Panc1 (cell line): ENCODE data around the gene ZC2HC1B. TPM values are rescaled to one million over a fixed set of nuclear protein-coding genes. Genes with fewer than 3 reads are reported as not detected.

ENCODE experiments used
- ATAC-seq: fragments of 200-7000 bp; cut with Tn5 transposase; 2 replicates; pipeline ENCODE4 v1.9.1; 2020; ENCODE audit warnings: mild to moderate bottlenecking, moderate library complexity
- BruUV-seq: library from RNA; stranded (reverse); fragments of 400-500 nt; replicated peaks from 2 replicates; lab custom pipeline; 2021; lab: Mats Ljungman, UMichigan
- CTCF ChIA-PET: fragments of 300-600 bp; sonication (Branson Sonifier 250); formaldehyde crosslinking; loops from one replicate; lab custom pipeline; 2022; ENCODE audit warnings: antibody characterized with exemption; lab: Charles Lee
- POLR2A ChIA-PET: fragments of 300-600 bp; sonication (Branson Sonifier 250); formaldehyde crosslinking; loops from one replicate; lab custom pipeline; 2022; ENCODE audit warnings: antibody characterized with exemption; lab: Charles Lee
- DNase-seq: peaks from one replicate; pipeline ENCODE4 v3.0.0-alpha.2; 2010; ENCODE audit warnings: low read depth, low spot score
- H3K27ac ChIP-seq: 2 replicates; pipeline ENCODE4 v1.5.1; 2011; ENCODE audit warnings: mild to moderate bottlenecking, low read length, inconsistent platforms
- H3K27me3 ChIP-seq: fragments of 200-500 bp; sonication (Bioruptor generic); 2 replicates; pipeline ENCODE4 v1.6.0; 2014; ENCODE audit warnings: low read length, inconsistent platforms; ENCODE audit not compliant: control insufficient read depth, insufficient read depth
- H3K36me3 ChIP-seq: fragments of 200-500 bp; sonication (Bioruptor generic); 2 replicates; pipeline ENCODE4 v1.5.1; 2014; ENCODE audit warnings: inconsistent platforms, mild to moderate bottlenecking, low read length, moderate library complexity; ENCODE audit not compliant: control insufficient read depth, insufficient read depth
- H3K4me1 ChIP-seq: 2 replicates; pipeline ENCODE4 v1.5.1; 2011; ENCODE audit warnings: inconsistent platforms, mild to moderate bottlenecking, low read length, moderate library complexity; ENCODE audit not compliant: control insufficient read depth, insufficient read depth
- H3K4me3 ChIP-seq, 2 experiments: 2 replicates each; pipeline ENCODE4 v1.5.1; 2011 to 2012; ENCODE audit warnings: low read depth in 2 of 2, low read length in 2 of 2, mild to moderate bottlenecking in 2 of 2, inconsistent platforms in 1 of 2, moderate library complexity in 1 of 2
- H3K9me3 ChIP-seq: fragments of 200-500 bp; sonication (Bioruptor generic); 2 replicates; pipeline ENCODE4 v1.5.1; 2014; ENCODE audit warnings: low read depth, mild to moderate bottlenecking, inconsistent platforms, low read length, moderate library complexity; ENCODE audit not compliant: control insufficient read depth, insufficient read depth
- CTCF ChIP-seq: fragments of 450-650 bp; IDR thresholded peaks from 2 replicates; pipeline ENCODE4 v1.5.1; 2017; ENCODE audit warnings: mild to moderate bottlenecking
- POLR2AphosphoS5 ChIP-seq: IDR thresholded peaks from 2 replicates; pipeline ENCODE4 v1.6.1; 2012; ENCODE audit warnings: mild to moderate bottlenecking, low read depth, low read length, moderate library complexity
- REST ChIP-seq, 2 experiments: IDR thresholded peaks; 2 replicates each; pipeline ENCODE4 v1.6.1; 2011 to 2012; ENCODE audit warnings: low read depth in 2 of 2, control low read depth in 1 of 2, low read length in 1 of 2, mild to moderate bottlenecking in 1 of 2, moderate library complexity in 1 of 2; ENCODE audit not compliant: insufficient read depth in 1 of 2
- SIN3A ChIP-seq: IDR thresholded peaks from 2 replicates; pipeline ENCODE4 v1.6.1; 2012; ENCODE audit warnings: low read depth, mild to moderate bottlenecking, low read length, moderate library complexity, borderline replicate concordance; ENCODE audit not compliant: insufficient read depth
- TCF7L2 ChIP-seq: IDR thresholded peaks from 2 replicates; pipeline ENCODE4 v1.6.1; 2011; ENCODE audit warnings: mild to moderate bottlenecking, low read depth, low read length, inconsistent platforms
- in situ Hi-C: cut with HindIII; loops from 2 replicates; pipeline ENCODE4 v1.10.0; 2016; ENCODE audit warnings: low sequenced_read_pairs, low pct_unique_long_range_greater_than_20kb
- intact Hi-C: fragments of 100-400 bp; cut with micrococcal nuclease; formaldehyde crosslinking; loops from one replicate; pipeline ENCODE4 v1.10.0; 2022; ENCODE audit not compliant: unreplicated experiment
- total RNA-seq: library from RNA; stranded (reverse); gene quantifications from one replicate; pipeline ENCODE4 v1.2.1, GENCODE V29; 2021; ENCODE audit not compliant: unreplicated experiment

Gene ZC2HC1B
- total RNA-seq, 1 experiment from 2014 or later: not detected

- ChIA-PET CTCF (no interaction called here), POLR2A (no interaction called here)
- Histone ChIP-seq H3K9me3 (no peaks in the 10 kb centered on the region), H3K4me3 (no peak overlapping the region), H3K27me3 (no peaks in the 10 kb centered on the region), H3K36me3 (no peaks in the 10 kb centered on the region), H3K4me1 (no peaks in the 10 kb centered on the region), H3K27ac (no peak overlapping the region)
- BruUV-seq: no TSS peak
- no peak for TF ChIP-seq POLR2AphosphoS5
- no peak for TF ChIP-seq TCF7L2
- TF ChIP-seq CTCF: no peak
- no peak for TF ChIP-seq REST (IDR thresholded peaks at IDR 0.05; ENCODE audit: insufficient read depth in 1 of 2, low read depth in 2 of 2, low read length in 1 of 2)
- no peak for TF ChIP-seq SIN3A
- intact Hi-C loops (no loop called here), in situ Hi-C loops (no loop called here)
- ATAC-seq (no peak), DNase-seq (no peak)
Observed at GRCh38 chr6:143836150-143836549, 28.1 kb upstream of the ZC2HC1B start.

- in situ Hi-C loops: no loop called here
- ChIA-PET CTCF (no interaction called here), POLR2A (no interaction called here)
- intact Hi-C loops: no loop called here
- DNase-seq (no peak), ATAC-seq (no peak)
- no peaks in the 10 kb centered on the region for H3K27me3 ChIP-seq
- no peak overlapping the region for H3K4me3 ChIP-seq
- TF ChIP-seq SIN3A (no peak), REST (IDR thresholded peaks at IDR 0.05; ENCODE audit: insufficient read depth in 1 of 2, low read depth in 2 of 2, low read length in 1 of 2) (no peak), CTCF (no peak), POLR2AphosphoS5 (no peak), TCF7L2 (no peak)
- no peaks in the 10 kb centered on the region for H3K9me3 ChIP-seq
- no peak overlapping the region for H3K27ac ChIP-seq
- 0 out of 2 replicates have a peak, but pooled peaks cover 3% of the 10 kb centered on the region for H3K4me1 ChIP-seq
- BruUV-seq: no TSS peak
- H3K36me3 ChIP-seq: no peaks in the 10 kb centered on the region; the same call in 1 of the 2 replicates
Observed at GRCh38 chr6:143838395-143838794, 25.9 kb upstream of the ZC2HC1B start.
